Motor neuron (in vitro differentiated cells): ENCODE measurements around the gene SMIM11. TPM values are rescaled to one million over a fixed set of nuclear protein-coding genes. Genes with fewer than 3 reads are reported as not detected.
"Not testable (repeated sequence)": the region's sequence is repeated elsewhere in the genome, so short reads cannot be mapped to it uniquely, and the experiment has no call there.

Experiments used
- ATAC-seq, 8 experiments: fragments of 200-7000 bp; cut with Tn5 transposase; replicated peaks in 6 of 8; 2 replicates each; pipeline ENCODE4 v1.8.0; 2021; ENCODE audit warnings: mild to moderate bottlenecking in 8 of 8, moderate library complexity in 8 of 8
- H3K27ac ChIP-seq, 2 donors: fragments of 250-450 bp; sonication (Bioruptor Pico); 2 replicates each; pipeline ENCODE4 v1.9.0; 2021; ENCODE audit warnings: antibody characterized with exemption in 2 of 2, mild to moderate bottlenecking in 2 of 2, moderate library complexity in 1 of 2
- H3K4me1 ChIP-seq, 2 donors: fragments of 250-450 bp; sonication (Bioruptor Pico); replicated peaks in 1 of 2; 2 replicates each; pipeline ENCODE4 v1.6.1; 2021; ENCODE audit warnings: antibody characterized with exemption in 2 of 2, mild to moderate bottlenecking in 2 of 2, moderate library complexity in 1 of 2
- H3K4me3 ChIP-seq, 5 donors: fragments of 250-450 bp; sonication (Bioruptor Pico); 2 replicates each; pipeline ENCODE4 v1.9.0; 2021; ENCODE audit warnings: antibody characterized with exemption in 5 of 5, mild to moderate bottlenecking in 5 of 5, moderate library complexity in 4 of 5
- WGBS, 10 experiments: fragments of 450-650 bp; shearing (Covaris generic); methylation state at CpG; one replicate each; pipeline ENCODE4 v1.0.0; 2022; 5-methylcytosine and 5-hydroxymethylcytosine counted together
- in situ Hi-C, 9 experiments: fragments of 400-800 bp; cut with MboI; loops; one replicate each; pipeline ENCODE4 v1.15.0; 2021; ENCODE audit warnings: low sequenced_read_pairs in 9 of 9, low pct_unique_long_range_greater_than_20kb in 2 of 9; ENCODE audit not compliant: unreplicated experiment in 9 of 9
- total RNA-seq, 8 experiments: library from RNA; unstranded; fragments of 300-600 nt; gene quantifications; 2 replicates each; pipeline versions ENCODE4 v1.2.3 to v1.2.4, GENCODE V29; 2022

The SMIM11 gene
- total RNA-seq, 8 experiments from 2014 or later, result 3.9 to 12.9 (median 7.9) TPM

- H3K27ac ChIP-seq, result no peak overlapping the region
- peak in 5 of 8 experiments; percentile 7 to 30 (median 25) for ATAC-seq
- no peak overlapping the region for H3K4me3 ChIP-seq
- in situ Hi-C loops, result no loop called here
- WGBS, 10 experiments, result 0 to 44% (median 9%) methylated on average over 1 to 3 of the region's 3 CpGs; no CpG with 5 or more reads in 2 of the 10 experiments
- H3K4me1 ChIP-seq, result no peaks in the 10 kb centered on the region
These were observed 13.2 kb upstream of the SMIM11 start for GRCh38 chr21:34362136-34362444.

- no peaks in the 10 kb centered on the region for H3K4me1 ChIP-seq
- H3K27ac ChIP-seq, result no peak overlapping the region
- ATAC-seq, result no peak
- in situ Hi-C loops, result no loop called here
- 94 to 100% (median 100%) methylated on average over 1 to 3 of the region's 3 CpGs; no CpG with 5 or more reads in 3 of the 10 experiments for WGBS, 10 experiments
- no peak overlapping the region for H3K4me3 ChIP-seq
These were observed 12.6 kb upstream of the SMIM11 start for GRCh38 chr21:34362670-34363069.

GRCh38 chr21:34363733-34364132 lies 11.6 kb upstream of the SMIM11 start, which contains the start of gene KCNE2:
KCNE2 (plus strand) TSS chr21:34364006; CDS start chr21:34370479, 6,473 bp downstream.
- in situ Hi-C loops, result no loop called here
- no peak for ATAC-seq
- Histone ChIP-seq H3K27ac (no peak within 1 kb of the TSS), H3K4me3 (no peak within 1 kb of the TSS), H3K4me1 (no peaks in the 10 kb centered on the region)
- 60 to 100% (median 93%) methylated on average over 1 to 3 of the region's 3 CpGs; no CpG with 5 or more reads in 4 of the 10 experiments for WGBS, 10 experiments

- Histone ChIP-seq H3K27ac (no peak overlapping the region), H3K4me3 (no peak overlapping the region), H3K4me1 (no peaks in the 10 kb centered on the region)
- in situ Hi-C loops, result no loop called here
- no peak for ATAC-seq
These were observed 10.4 kb upstream of the SMIM11 start for GRCh38 chr21:34364921-34365320.

GRCh38 chr21:34365809-34366208 lies 9.5 kb upstream of the SMIM11 start:
- H3K4me1 ChIP-seq, result no peaks in the 10 kb centered on the region
- ATAC-seq, result no peak
- H3K27ac ChIP-seq, result no peak overlapping the region
- 33 to 93% (median 73%) methylated on average over 1 to 5 of the region's 6 CpGs; no CpG with 5 or more reads in 1 of the 10 experiments for WGBS, 10 experiments
- no peak overlapping the region for H3K4me3 ChIP-seq
- in situ Hi-C loops, result no loop called here

GRCh38 chr21:34367320-34367935 lies 7.9 kb upstream of the SMIM11 start:
- 0 to 100% (median 70%) methylated on average over 1 to 3 of the region's 3 CpGs; no CpG with 5 or more reads in 4 of the 10 experiments for WGBS, 10 experiments
- in situ Hi-C loops, result no loop called here
- peak; percentile 40 to 99 (median 76) for ATAC-seq
- H3K4me1 ChIP-seq, result no peaks in the 10 kb centered on the region
- H3K27ac ChIP-seq, result no peak overlapping the region
- H3K4me3 ChIP-seq, result no peak overlapping the region

- 0 to 43% (median 20%) methylated on average over 1 of the region's 1 CpG; no CpG with 5 or more reads in 5 of the 10 experiments for WGBS, 10 experiments
- Histone ChIP-seq H3K27ac (no peak overlapping the region), H3K4me3 (no peak overlapping the region), H3K4me1 (no peaks in the 10 kb centered on the region)
- in situ Hi-C loops, result no loop called here
- no peak for ATAC-seq
These were observed 5.6 kb upstream of the SMIM11 start for GRCh38 chr21:34369741-34370140.

GRCh38 chr21:34372321-34372720 lies 3.0 kb upstream of the SMIM11 start:
- ATAC-seq, result no peak
- WGBS, 10 experiments, result 33 to 100% (median 80%) methylated on average over 1 to 3 of the region's 5 CpGs; no CpG with 5 or more reads in 3 of the 10 experiments
- in situ Hi-C loops, result no loop called here
- Histone ChIP-seq H3K4me3 (no peak overlapping the region), H3K4me1 (no peaks in the 10 kb centered on the region), H3K27ac (no peak overlapping the region)

- H3K27ac ChIP-seq, H3K4me1 ChIP-seq, in situ Hi-C loops, ATAC-seq, H3K4me3 ChIP-seq: not testable (repeated sequence)
- WGBS, 10 experiments, result no CpG with 5 or more reads among the region's 8 CpGs
These were observed 845 bp upstream of the SMIM11 start for GRCh38 chr21:34374462-34374861.

GRCh38 chr21:34375619-34375972 lies 289 bp downstream of the SMIM11 start:
- ATAC-seq, result peak; percentile 83 to 93 (median 88)
- H3K4me1 ChIP-seq, in situ Hi-C loops, H3K27ac ChIP-seq, H3K4me3 ChIP-seq: not testable (repeated sequence)
- WGBS, 10 experiments, result no CpG with 5 or more reads among the region's 33 CpGs

- ATAC-seq, result peak in 1 of 8 experiments; percentile 17
These were observed 7.8 kb downstream of the SMIM11 start for GRCh38 chr21:34383138-34383537.

GRCh38 chr21:34383724-34384415 lies 8.6 kb downstream of the SMIM11 start:
- no CpG with 5 or more reads among the region's 14 CpGs for WGBS, 10 experiments

More at GRCh38 chr21:34383138-34383537, 7.8 kb downstream of the SMIM11 start:
- H3K4me1 ChIP-seq, in situ Hi-C loops, H3K27ac ChIP-seq, H3K4me3 ChIP-seq: not testable (repeated sequence)
- no CpG with 5 or more reads among the region's 2 CpGs for WGBS, 10 experiments

GRCh38 chr21:34400522-34400921 lies 25.2 kb downstream of the SMIM11 start:
- H3K4me1 ChIP-seq, ATAC-seq, H3K4me3 ChIP-seq, in situ Hi-C loops, H3K27ac ChIP-seq: not testable (repeated sequence)
- WGBS, 10 experiments, result no CpG with 5 or more reads among the region's 5 CpGs

More at GRCh38 chr21:34383724-34384415, 8.6 kb downstream of the SMIM11 start:
- H3K27ac ChIP-seq, H3K4me3 ChIP-seq, in situ Hi-C loops, H3K4me1 ChIP-seq: not testable (repeated sequence)
- ATAC-seq, result peak; percentile 21 to 94 (median 60)

- in situ Hi-C loops, H3K27ac ChIP-seq, H3K4me1 ChIP-seq, ATAC-seq, H3K4me3 ChIP-seq: not testable (repeated sequence)
- WGBS, 10 experiments, result no CpG with 5 or more reads among the region's 5 CpGs
These were observed 29.4 kb downstream of the SMIM11 start for GRCh38 chr21:34404742-34405141.
